ENCODE data around the gene PMM1. TPM values are rescaled to one million over a fixed set of nuclear protein-coding genes. Genes with fewer than 3 reads are reported as not detected.
A peak's percentile ranks its signal among the peaks of the same experiment; 100 is the strongest.

Gene PMM1
- total and polyA plus RNA-seq, 2 of the 13 experiments (the other 11 are each of a cell fraction or from before 2014, with no cell fraction given): 17.8 to 95.6 TPM

GRCh38 chr22:41620589-41621098, 31.0 kb upstream of the PMM1 start, which contains the start of gene DESI1 (continued):
- TF ChIP-seq NFE2L2 (IDR thresholded peaks at IDR 0.05; ENCODE audit: low read length) (no peak), REL (CRISPR knock-in tag; conservative IDR thresholded peaks at IDR 0.05) (no peak), SALL2 (CRISPR knock-in tag; IDR thresholded peaks at IDR 0.05) (0 out of 2 replicates have a peak, but pooled peaks have one; percentile 3), HCFC1 (IDR thresholded peaks at IDR 0.05; ENCODE audit: low read depth, low read length) (peak; percentile 28; the same call in 1 of the 2 replicates), PHB2 (IDR thresholded peaks at IDR 0.05; ENCODE audit: partially characterized antibody) (no peak), ZBED4 (CRISPR knock-in tag; IDR thresholded peaks at IDR 0.05; ENCODE audit: borderline replicate concordance) (no peak), ATF7 (IDR thresholded peaks at IDR 0.05) (no peak), ATF7 (CRISPR knock-in tag; IDR thresholded peaks at IDR 0.05) (no peak), ZNF431 (CRISPR knock-in tag; IDR thresholded peaks at IDR 0.05; ENCODE audit: borderline replicate concordance, low read depth) (peak; percentile 3; the same call in 1 of the 2 replicates), THAP7 (CRISPR knock-in tag; IDR thresholded peaks at IDR 0.05) (no peak), SPEN (CRISPR knock-in tag; IDR thresholded peaks at IDR 0.05; ENCODE audit: low read depth) (no peak), HIVEP1 (CRISPR knock-in tag; IDR thresholded peaks at IDR 0.05) (peak; percentile 53; the same call in 1 of the 2 replicates), SSRP1 (CRISPR knock-in tag; IDR thresholded peaks at IDR 0.05) (no peak), NCOA1 (CRISPR knock-in tag; IDR thresholded peaks at IDR 0.05) (no peak), ZNF724P (CRISPR knock-in tag; IDR thresholded peaks at IDR 0.05; ENCODE audit: borderline replicate concordance) (peak; percentile 27; the same call in 1 of the 2 replicates), KAT7 (CRISPR knock-in tag; IDR thresholded peaks at IDR 0.05; ENCODE audit: borderline replicate concordance) (0 out of 2 replicates have a peak, but pooled peaks have one; percentile 19), ZSCAN21 (CRISPR knock-in tag; IDR thresholded peaks at IDR 0.05; ENCODE audit: borderline replicate concordance) (peak; percentile 32; the same call in 1 of the 2 replicates), ZNF251 (CRISPR knock-in tag; IDR thresholded peaks at IDR 0.05) (no peak), MLLT10 (CRISPR knock-in tag; IDR thresholded peaks at IDR 0.05) (no peak), SP140L (CRISPR knock-in tag; IDR thresholded peaks at IDR 0.05; ENCODE audit: borderline replicate concordance) (no peak), ZFP36L1 (CRISPR knock-in tag; IDR thresholded peaks at IDR 0.05) (peak; percentile 79; the same call in 1 of the 2 replicates), PTBP1 (IDR thresholded peaks at IDR 0.05; ENCODE audit: low read depth, low read length, poor library complexity, severe bottlenecking) (no peak), ZNF124 (CRISPR knock-in tag; IDR thresholded peaks at IDR 0.05) (0 out of 2 replicates have a peak, but pooled peaks have one; percentile 75), ZNF225 (CRISPR knock-in tag; IDR thresholded peaks at IDR 0.05) (peak; percentile 93), GABPB1 (CRISPR knock-in tag; IDR thresholded peaks at IDR 0.05) (no peak), SMC3 (IDR thresholded peaks at IDR 0.05; ENCODE audit: low read length) (no peak), MAZ (IDR thresholded peaks at IDR 0.05; ENCODE audit: borderline replicate concordance, low read depth, low read length) (peak; percentile 85), MAZ (CRISPR knock-in tag; IDR thresholded peaks at IDR 0.05; ENCODE audit: low read depth) (0 out of 2 replicates have a peak, but pooled peaks have one; percentile 22), ZNF703 (CRISPR knock-in tag; IDR thresholded peaks at IDR 0.05; ENCODE audit: borderline replicate concordance) (0 out of 2 replicates have a peak, but pooled peaks have one; percentile 57)

Measured in HepG2 (cell line).